Suprapubic skin (tissue), 4 donors: ENCODE results near the gene ZMYND19. TPM values are rescaled to one million over a fixed set of nuclear protein-coding genes. Genes with fewer than 3 reads are reported as not detected.

Experiments
- DNase-seq, 2 donors: peaks; one replicate each; pipeline ENCODE4 v3.0.0-alpha.2; 2019; ENCODE audit warnings: low spot score in 2 of 2
- H3K27ac ChIP-seq: fragments of 200-600 bp; sonication (generic); one replicate; pipeline ENCODE4 v1.5.1; 2019
- H3K27me3 ChIP-seq: fragments of 200-600 bp; sonication (generic); one replicate; pipeline ENCODE4 v1.5.1; 2019
- H3K36me3 ChIP-seq: fragments of 200-600 bp; sonication (generic); one replicate; pipeline ENCODE4 v1.5.1; 2019
- H3K4me1 ChIP-seq: fragments of 200-600 bp; sonication (generic); one replicate; pipeline ENCODE4 v1.5.1; 2019
- H3K4me3 ChIP-seq: fragments of 200-600 bp; sonication (generic); one replicate; pipeline ENCODE4 v1.5.1; 2019; ENCODE audit warnings: mild to moderate bottlenecking
- H3K9me3 ChIP-seq: fragments of 200-600 bp; sonication (generic); one replicate; pipeline ENCODE4 v1.5.1; 2019
- EP300 ChIP-seq: sonication (generic); formaldehyde crosslinking; IDR thresholded peaks from one replicate; pipeline ENCODE4 v1.6.1; 2017; ENCODE audit warnings: antibody characterized with exemption
- POLR2A ChIP-seq, 2 donors: fragments of 450-650 bp; IDR thresholded peaks; one replicate each; pipeline ENCODE4 v1.6.1; 2017; ENCODE audit warnings: antibody characterized with exemption in 2 of 2, mild to moderate bottlenecking in 2 of 2, moderate library complexity in 2 of 2
- POLR2AphosphoS5 ChIP-seq, 3 donors: sonication (generic); formaldehyde crosslinking; IDR thresholded peaks; one replicate each; pipeline ENCODE4 v1.6.1; 2017; ENCODE audit warnings: antibody characterized with exemption in 3 of 3
- WGBS: methylation state at CpG from one replicate; pipeline ENCODE4 v1.1.5; 2018; 5-methylcytosine and 5-hydroxymethylcytosine counted together
- total RNA-seq, 4 donors: library from RNA; depleted of rRNA; stranded (reverse); fragments of >200 nt; gene quantifications; one replicate each; pipeline ENCODE4 v1.1.0, GENCODE V29; 2016
- TF ChIP-seq, protein P1 (sequence below), 2 donors: fragments of 200-600 bp in 1 of 2; fragments of 450-650 bp in 1 of 2; sonication (generic) in 1 of 2; IDR thresholded peaks; one replicate each; pipeline ENCODE4 v1.5.1; 2016 to 2019; ENCODE audit warnings: antibody characterized with exemption in 2 of 2, mild to moderate bottlenecking in 1 of 2, moderate library complexity in 1 of 2

The ZMYND19 gene
- total RNA-seq, 4 donors from 2014 or later = 19.2 to 39.4 (median 28.3) TPM

DNA sequence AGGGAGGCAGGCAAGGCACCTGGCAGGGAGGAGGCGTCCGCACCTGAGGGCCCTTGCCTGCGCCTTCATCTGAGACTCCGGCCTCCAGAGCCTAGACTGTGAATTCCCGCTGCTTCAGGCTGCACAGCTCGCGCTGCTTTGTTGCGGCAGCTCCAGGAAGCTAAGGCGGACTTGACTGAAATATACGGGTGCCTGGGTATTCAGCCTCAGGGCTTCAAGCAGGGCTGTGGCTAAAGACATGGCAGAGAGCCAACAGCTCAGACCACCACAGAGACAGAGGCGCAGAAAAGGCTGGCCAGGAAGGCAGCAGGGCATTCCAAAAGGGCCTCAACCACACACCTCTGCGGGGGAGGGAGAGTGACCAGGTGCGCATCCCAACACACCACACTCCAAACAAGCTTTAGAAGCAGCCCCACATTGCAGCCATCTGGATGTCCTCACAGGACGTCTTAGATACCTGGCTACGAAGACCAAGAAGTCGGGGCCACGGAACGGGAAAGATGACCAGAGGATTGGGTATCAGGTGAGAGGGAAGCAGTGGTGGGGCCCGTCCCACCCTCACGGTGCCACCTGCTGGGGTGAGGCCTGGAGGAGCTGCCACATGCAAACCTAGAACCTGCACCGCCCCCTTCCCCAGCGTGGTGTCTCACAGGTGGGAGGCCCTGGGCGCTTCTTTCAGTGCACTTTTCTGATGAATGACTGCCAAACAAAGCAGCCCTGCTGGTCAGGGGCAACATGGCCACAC is 9.9 kb downstream of the ZMYND19 start:
- Histone ChIP-seq H3K27ac (no peak overlapping the region), H3K4me3 (no peak overlapping the region), H3K4me1 (peaks cover 30% of the 10 kb centered on the region), H3K36me3 (peaks cover 39% of the 10 kb centered on the region), H3K27me3 (no peaks in the 10 kb centered on the region), H3K9me3 (no peaks in the 10 kb centered on the region)
- 73% methylated on average over 5 of the region's 23 CpGs for WGBS
- DNase-seq = no peak
- TF ChIP-seq, protein P1, sequence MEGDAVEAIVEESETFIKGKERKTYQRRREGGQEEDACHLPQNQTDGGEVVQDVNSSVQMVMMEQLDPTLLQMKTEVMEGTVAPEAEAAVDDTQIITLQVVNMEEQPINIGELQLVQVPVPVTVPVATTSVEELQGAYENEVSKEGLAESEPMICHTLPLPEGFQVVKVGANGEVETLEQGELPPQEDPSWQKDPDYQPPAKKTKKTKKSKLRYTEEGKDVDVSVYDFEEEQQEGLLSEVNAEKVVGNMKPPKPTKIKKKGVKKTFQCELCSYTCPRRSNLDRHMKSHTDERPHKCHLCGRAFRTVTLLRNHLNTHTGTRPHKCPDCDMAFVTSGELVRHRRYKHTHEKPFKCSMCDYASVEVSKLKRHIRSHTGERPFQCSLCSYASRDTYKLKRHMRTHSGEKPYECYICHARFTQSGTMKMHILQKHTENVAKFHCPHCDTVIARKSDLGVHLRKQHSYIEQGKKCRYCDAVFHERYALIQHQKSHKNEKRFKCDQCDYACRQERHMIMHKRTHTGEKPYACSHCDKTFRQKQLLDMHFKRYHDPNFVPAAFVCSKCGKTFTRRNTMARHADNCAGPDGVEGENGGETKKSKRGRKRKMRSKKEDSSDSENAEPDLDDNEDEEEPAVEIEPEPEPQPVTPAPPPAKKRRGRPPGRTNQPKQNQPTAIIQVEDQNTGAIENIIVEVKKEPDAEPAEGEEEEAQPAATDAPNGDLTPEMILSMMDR (IDR thresholded peaks at IDR 0.05) = no peak
- TF ChIP-seq POLR2A (IDR thresholded peaks at IDR 0.05) (no peak), POLR2AphosphoS5 (IDR thresholded peaks at IDR 0.05) (no peak)

DNA sequence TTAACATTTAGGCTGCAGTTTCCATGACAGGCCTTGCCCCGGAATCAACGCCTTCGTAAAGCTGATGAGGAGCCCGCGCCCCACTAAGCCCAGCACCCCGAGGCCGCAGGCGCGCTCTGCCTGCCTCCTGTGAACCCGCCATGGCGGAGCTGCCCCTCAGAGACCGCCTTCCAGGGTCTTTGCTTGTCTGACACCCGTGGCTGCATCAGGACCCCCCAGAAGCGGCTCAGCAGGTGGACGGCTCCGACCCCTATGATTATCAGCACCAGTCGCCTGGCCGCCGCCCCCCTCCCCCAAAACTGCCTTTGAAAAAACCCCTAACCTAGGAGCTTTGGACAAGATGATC is 11.1 kb downstream of the ZMYND19 start:
- Histone ChIP-seq H3K27me3 (no peaks in the 10 kb centered on the region), H3K4me3 (peak overlapping the region; percentile 73), H3K4me1 (peaks cover 34% of the 10 kb centered on the region), H3K9me3 (no peaks in the 10 kb centered on the region), H3K36me3 (peaks cover 41% of the 10 kb centered on the region), H3K27ac (peak overlapping the region; percentile 16)
- WGBS = 43% methylated on average over 11 of the region's 19 CpGs
- no peak for DNase-seq
- TF ChIP-seq POLR2AphosphoS5 (IDR thresholded peaks at IDR 0.05) (no peak), POLR2A (IDR thresholded peaks at IDR 0.05) (no peak), EP300 (no peak)
- TF ChIP-seq, protein P1 (IDR thresholded peaks at IDR 0.05) = no peak

- peak; percentile 96 for DNase-seq
- Histone ChIP-seq H3K36me3 (peaks cover 41% of the 10 kb centered on the region), H3K9me3 (no peaks in the 10 kb centered on the region), H3K4me3 (peak within 1 kb of the TSS; percentile 73), H3K27me3 (no peaks in the 10 kb centered on the region), H3K4me1 (peaks cover 34% of the 10 kb centered on the region), H3K27ac (peak within 1 kb of the TSS; percentile 16)
- 0% methylated on average over 32 of the region's 82 CpGs for WGBS
- TF ChIP-seq, protein P1 (IDR thresholded peaks at IDR 0.05) = peak; percentile 78 to 99
- TF ChIP-seq POLR2A (IDR thresholded peaks at IDR 0.05) (peak in 1 of 2 donors; percentile 17), POLR2AphosphoS5 (IDR thresholded peaks at IDR 0.05) (peak in 1 of 3 donors; percentile 81), EP300 (no peak)
These were observed 11.6 kb downstream of the ZMYND19 start, which contains the start of gene DPH7 for GRCh38 chr9:137578518-137579258. Gene DPH7 (minus strand): TSS chr9:137578925. CDS start chr9:137578777, 148 bp downstream.

DNA sequence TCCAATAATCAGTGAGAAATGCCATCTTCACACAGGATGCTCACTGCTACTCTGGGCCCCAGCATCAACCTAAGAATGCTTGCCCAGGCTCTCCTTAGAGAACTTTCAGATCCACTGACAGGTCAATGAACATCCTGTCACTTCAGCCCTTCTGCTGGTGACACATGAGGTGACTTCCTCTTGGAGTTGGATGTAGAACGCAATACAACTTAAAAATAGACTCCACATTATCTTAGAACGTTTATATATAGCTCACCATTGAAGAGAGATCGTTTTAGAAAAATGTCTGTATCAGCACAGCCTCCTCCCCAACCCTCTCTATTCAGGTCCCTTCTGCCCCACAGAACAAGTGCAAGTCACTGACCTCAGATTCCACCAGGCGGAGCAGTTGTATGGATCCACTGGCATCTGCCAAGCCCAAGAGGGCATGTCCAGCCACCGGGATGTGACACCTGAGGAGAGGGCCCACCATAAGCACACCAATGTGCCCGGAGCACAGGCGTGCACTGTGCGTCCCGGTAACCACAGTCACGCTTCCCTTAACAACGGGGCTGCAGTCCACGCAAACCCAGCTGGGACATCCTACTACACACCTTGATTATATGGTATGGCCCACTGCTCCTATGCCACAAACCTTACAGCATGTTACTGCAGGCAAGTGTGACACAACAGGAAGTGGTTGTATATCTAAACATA is 14.4 kb downstream of the ZMYND19 start:
- Histone ChIP-seq H3K27ac (no peak overlapping the region), H3K4me1 (peaks cover 34% of the 10 kb centered on the region), H3K4me3 (no peak overlapping the region), H3K9me3 (no peaks in the 10 kb centered on the region), H3K27me3 (no peaks in the 10 kb centered on the region), H3K36me3 (peaks cover 35% of the 10 kb centered on the region)
- TF ChIP-seq EP300 (no peak), POLR2A (IDR thresholded peaks at IDR 0.05) (no peak), POLR2AphosphoS5 (IDR thresholded peaks at IDR 0.05) (no peak)
- TF ChIP-seq, protein P1 (IDR thresholded peaks at IDR 0.05) = no peak
- no peak for DNase-seq
- 86% methylated on average over 11 of the region's 12 CpGs for WGBS

- Histone ChIP-seq H3K27ac (no peak overlapping the region), H3K4me3 (no peak overlapping the region), H3K36me3 (peaks cover 35% of the 10 kb centered on the region), H3K4me1 (peaks cover 34% of the 10 kb centered on the region), H3K9me3 (no peaks in the 10 kb centered on the region), H3K27me3 (no peaks in the 10 kb centered on the region)
- TF ChIP-seq POLR2A (IDR thresholded peaks at IDR 0.05) = no peak
- 48% methylated on average over 9 of the region's 9 CpGs for WGBS
- no peak for DNase-seq
These were observed 15.0 kb downstream of the ZMYND19 start for GRCh38 chr9:137575364-137575715.
